ENCODE measurements around the gene MPI. TPM values are rescaled to one million over a fixed set of nuclear protein-coding genes. Genes with fewer than 3 reads are reported as not detected.

The MPI gene
- total RNA-seq, 1 donor from 2014 or later, result 44.5 TPM

- intact Hi-C loops (cut with DNase I), result no loop called here
These were observed 32.0 kb upstream of the MPI start for GRCh38 chr15:74857671-74858368.

GRCh38 chr15:74858369-74858740 lies 31.5 kb upstream of the MPI start:
- intact Hi-C loops (cut with DNase I), result no loop called here
- DNase-seq (ENCODE audit: low spot score), result no peak

More at GRCh38 chr15:74857671-74858368, 32.0 kb upstream of the MPI start:
- DNase-seq (ENCODE audit: low spot score), result no peak

GRCh38 chr15:74863239-74864056 lies 26.4 kb upstream of the MPI start:
- intact Hi-C loops (cut with DNase I), result no loop called here
- no peak for DNase-seq (ENCODE audit: low spot score)

- no peak for DNase-seq (ENCODE audit: low spot score)
- intact Hi-C loops (cut with DNase I), result no loop called here
These were observed 25.5 kb upstream of the MPI start for GRCh38 chr15:74864296-74864695.

- intact Hi-C loops (cut with DNase I), result no loop called here
- no peak for DNase-seq (ENCODE audit: low spot score)
These were observed 24.5 kb upstream of the MPI start for GRCh38 chr15:74865316-74865715.

- DNase-seq (ENCODE audit: low spot score), result no peak
- intact Hi-C loops (cut with DNase I), result no loop called here
These were observed 23.8 kb upstream of the MPI start for GRCh38 chr15:74866090-74866489.

GRCh38 chr15:74867466-74868038 lies 22.3 kb upstream of the MPI start:
- intact Hi-C loops (cut with DNase I), result no loop called here
- no peak for DNase-seq (ENCODE audit: low spot score)

- intact Hi-C loops (cut with DNase I), result no loop called here
- DNase-seq (ENCODE audit: low spot score), result no peak
These were observed 21.8 kb upstream of the MPI start for GRCh38 chr15:74868059-74868458.

GRCh38 chr15:74869372-74869725 lies 20.5 kb upstream of the MPI start:
- DNase-seq (ENCODE audit: low spot score), result no peak
- intact Hi-C loops (cut with DNase I), result no loop called here

GRCh38 chr15:74869726-74870407 lies 20.0 kb upstream of the MPI start:
- DNase-seq (ENCODE audit: low spot score), result peak; percentile 81
- intact Hi-C loops (cut with DNase I), result no loop called here

- intact Hi-C loops (cut with DNase I), result no loop called here
- no peak for DNase-seq (ENCODE audit: low spot score)
These were observed 19.2 kb upstream of the MPI start for GRCh38 chr15:74870436-74871215.

GRCh38 chr15:74872702-74873035 lies 17.2 kb upstream of the MPI start:
- intact Hi-C loops (cut with DNase I), result loop anchor here (2.0 kb wide), 1 partner anchor 34 kb away; the partner anchor contains the start of gene FAM219B
- DNase-seq (ENCODE audit: low spot score), result no peak

GRCh38 chr15:74873036-74873755 lies 16.6 kb upstream of the MPI start, which contains the start of gene SCAMP2:
SCAMP2 (minus strand) TSS chr15:74873365; CDS start chr15:74873255, 110 bp downstream.
- peak; percentile 98 for DNase-seq (ENCODE audit: low spot score)
- intact Hi-C loops (cut with DNase I), result loop anchor here (2.0 kb wide), 1 partner anchor 34 kb away; the partner anchor contains the start of gene FAM219B

- no peak for DNase-seq (ENCODE audit: low spot score)
- intact Hi-C loops (cut with DNase I), result loop anchor here (2.0 kb wide), 1 partner anchor 33 kb away; the partner anchor contains the start of gene FAM219B
These were observed 16.0 kb upstream of the MPI start for GRCh38 chr15:74873756-74874424.

GRCh38 chr15:74878273-74878672 lies 11.6 kb upstream of the MPI start:
- DNase-seq (ENCODE audit: low spot score), result no peak
- intact Hi-C loops (cut with DNase I), result no loop called here

- intact Hi-C loops (cut with DNase I), result no loop called here
- no peak for DNase-seq (ENCODE audit: low spot score)
These were observed 7.3 kb upstream of the MPI start for GRCh38 chr15:74882528-74882927.

GRCh38 chr15:74884428-74885223 lies 5.2 kb upstream of the MPI start:
- no peak for DNase-seq (ENCODE audit: low spot score)
- intact Hi-C loops (cut with DNase I), result no loop called here

All from cardiac septum (tissue), 1 donor.